ENCODE measurements around the gene GTF3C5.
A peak's percentile ranks its signal among the peaks of the same experiment; 100 is the strongest.
"Not testable (repeated sequence)": the region's sequence is repeated elsewhere in the genome, so short reads cannot be mapped to it uniquely, and the experiment has no call there.

The GTF3C5 gene

DNA sequence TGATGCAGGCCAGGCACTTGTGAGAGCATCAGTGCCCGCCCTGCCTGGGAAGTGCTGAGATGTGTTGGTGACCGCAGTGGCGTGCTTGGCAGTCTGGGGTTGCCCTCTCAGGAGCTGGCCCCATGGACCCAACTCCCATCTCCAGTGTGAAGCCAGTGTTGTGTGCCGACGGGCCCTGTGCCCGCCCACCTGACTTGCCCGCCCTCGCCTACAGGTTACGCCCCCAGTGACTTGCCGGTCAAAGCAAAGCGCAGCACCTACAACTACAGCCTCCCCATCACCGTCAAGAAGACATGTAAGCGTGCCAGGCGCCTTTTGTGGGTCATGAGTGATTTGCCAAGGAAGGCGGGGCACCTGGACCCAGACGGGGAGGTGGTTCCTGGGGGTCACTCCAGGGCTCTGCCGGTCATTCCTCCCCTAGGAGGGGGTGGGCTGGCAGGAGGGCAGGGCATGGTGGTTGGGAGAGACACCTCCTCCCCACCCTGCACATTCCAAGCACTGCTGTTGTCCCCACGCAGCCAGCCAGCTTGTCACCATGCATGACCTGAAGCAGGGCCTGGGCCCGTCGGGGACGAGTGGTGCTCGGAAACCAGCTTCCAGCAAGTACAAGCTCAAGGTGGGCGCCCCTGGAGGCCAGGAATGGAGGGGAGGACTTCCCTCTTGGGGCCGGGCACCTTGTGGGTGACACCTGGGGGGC, 23.5 kb downstream of the GTF3C5 start:
- no peak for DNase-seq (ENCODE audit: low read depth, low spot score)

DNA sequence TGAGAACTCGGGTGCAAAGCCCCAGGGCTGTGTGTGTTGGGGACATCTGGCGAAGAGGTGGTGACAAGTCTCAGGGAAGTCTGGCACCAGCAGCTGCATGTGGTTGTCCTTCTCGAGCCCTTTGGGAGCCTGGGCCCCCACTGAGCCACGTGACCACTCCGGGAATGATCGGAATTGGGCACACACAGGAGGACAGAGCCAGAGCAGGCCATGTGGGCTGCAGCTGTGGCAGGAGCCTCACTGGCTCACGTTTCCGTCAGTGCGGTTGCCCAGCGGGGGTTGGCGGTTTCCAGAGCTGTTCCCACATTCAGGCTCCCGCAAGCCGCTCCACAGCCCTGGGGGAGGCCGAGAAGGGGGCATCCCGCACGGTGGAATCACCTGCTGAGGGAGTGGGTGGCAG, 24.2 kb downstream of the GTF3C5 start:
- no peak for DNase-seq (ENCODE audit: low read depth, low spot score)

DNA sequence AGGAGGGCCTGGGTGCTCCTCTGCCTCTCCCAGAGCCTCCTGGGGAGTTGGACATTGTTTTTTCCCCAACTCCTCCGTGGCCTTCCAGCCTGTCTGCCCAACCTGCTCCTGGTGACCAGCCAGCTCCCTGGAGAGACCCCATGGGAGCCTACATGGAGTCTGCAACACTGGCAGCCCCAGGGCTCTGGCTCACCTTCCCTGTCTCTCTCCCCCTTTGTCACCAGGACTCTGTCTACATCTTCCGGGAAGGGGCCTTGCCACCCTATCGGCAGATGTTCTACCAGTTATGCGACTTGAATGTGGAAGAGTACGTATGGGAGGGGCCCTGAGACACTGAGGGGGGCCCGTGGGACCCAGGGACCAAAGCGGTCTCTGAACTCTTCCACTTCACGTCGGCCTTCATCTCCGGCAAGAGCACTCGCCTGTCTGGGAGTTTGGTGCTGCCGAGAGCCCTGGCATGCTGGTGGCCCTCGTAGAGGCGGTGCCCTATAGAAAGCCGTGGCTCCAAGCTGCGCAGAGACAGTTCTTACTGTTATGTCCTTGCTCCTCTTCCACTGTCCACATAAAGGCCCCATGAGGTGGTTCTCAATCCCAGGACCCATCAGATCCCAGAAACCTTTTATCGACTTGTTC, 25.1 kb downstream of the GTF3C5 start:
- no peak for DNase-seq (ENCODE audit: low read depth, low spot score)

DNA sequence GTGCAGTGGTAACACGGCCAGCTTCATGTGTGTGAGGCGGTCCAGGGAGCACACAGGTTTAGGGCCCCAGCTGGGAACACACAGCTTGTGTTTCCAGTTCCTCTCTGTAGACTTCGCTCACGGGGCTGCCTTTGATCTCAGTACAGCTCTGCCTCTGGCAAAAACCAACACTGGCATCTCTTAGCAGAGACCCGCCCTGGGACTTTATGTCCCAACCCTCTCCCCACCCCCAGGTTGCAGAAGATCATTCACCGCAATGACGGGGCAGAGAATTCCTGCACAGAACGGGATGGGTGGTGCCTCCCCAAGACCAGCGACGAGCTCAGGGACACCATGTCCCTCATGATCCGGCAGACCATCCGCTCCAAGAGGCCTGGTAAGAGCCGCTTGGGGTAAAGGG, 25.7 kb downstream of the GTF3C5 start:
- DNase-seq (ENCODE audit: low read depth, low spot score): no peak

DNA sequence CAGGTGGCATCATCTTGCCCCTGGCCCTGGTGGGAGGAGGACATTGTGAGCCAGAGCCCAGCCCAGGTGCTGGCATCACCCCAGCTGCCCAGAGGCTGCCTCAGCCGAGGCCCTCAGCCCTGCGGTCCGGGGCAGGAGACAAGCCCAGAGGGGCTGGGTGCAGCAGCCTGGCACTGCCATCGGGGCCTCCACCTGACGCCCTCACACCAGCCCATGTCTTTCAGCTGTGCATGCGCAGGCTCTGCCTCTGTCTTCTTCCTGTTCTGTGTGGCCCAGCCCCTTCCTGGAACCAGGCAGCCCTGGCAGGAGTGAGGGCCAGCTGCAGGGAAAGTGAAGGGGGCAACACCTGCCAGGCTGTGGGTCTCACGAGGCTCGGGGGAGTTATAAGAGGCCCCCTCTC, 26.2 kb downstream of the GTF3C5 start:
- no peak for DNase-seq (ENCODE audit: low read depth, low spot score)

DNA sequence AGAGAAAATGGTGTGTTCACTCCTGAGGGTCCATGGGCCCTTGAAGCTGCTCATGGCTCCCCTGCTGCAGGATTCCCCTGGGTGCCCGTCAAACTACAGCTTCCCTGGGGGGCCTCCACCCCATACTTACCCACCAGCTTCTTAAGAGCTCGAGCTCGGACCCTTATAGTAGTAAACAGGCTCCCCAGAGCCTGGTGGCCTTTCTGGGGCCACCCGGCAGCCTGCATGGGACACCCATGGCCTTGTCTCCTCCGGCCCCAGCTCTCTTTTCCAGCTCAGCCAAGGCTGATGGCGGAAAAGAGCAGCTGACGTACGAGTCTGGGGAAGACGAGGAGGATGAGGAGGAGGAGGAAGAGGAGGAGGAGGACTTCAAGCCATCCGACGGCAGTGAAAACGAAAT, 26.8 kb downstream of the GTF3C5 start:
- DNase-seq (ENCODE audit: low read depth, low spot score): no peak

DNA sequence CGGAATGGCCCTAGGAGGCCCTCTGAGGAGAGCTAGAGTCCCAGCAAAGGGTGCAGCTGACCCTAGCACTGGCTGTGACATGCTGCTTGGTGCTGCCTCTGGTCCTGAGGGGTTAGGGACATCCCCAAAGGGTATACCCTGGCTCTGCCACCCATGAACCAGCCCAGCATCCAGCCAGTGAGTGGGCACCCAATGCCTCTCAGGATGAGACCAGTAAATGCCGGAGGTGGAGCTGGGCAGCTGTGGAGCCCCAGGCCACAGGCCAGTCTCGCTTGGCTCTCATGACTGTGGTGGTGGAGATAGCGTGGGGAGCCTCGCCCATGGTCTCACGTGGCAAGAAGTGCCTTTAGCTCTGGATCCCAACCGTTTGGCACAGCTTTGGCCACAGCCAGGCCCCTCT, 27.3 kb downstream of the GTF3C5 start:
- no peak for DNase-seq (ENCODE audit: low read depth, low spot score)

DNA sequence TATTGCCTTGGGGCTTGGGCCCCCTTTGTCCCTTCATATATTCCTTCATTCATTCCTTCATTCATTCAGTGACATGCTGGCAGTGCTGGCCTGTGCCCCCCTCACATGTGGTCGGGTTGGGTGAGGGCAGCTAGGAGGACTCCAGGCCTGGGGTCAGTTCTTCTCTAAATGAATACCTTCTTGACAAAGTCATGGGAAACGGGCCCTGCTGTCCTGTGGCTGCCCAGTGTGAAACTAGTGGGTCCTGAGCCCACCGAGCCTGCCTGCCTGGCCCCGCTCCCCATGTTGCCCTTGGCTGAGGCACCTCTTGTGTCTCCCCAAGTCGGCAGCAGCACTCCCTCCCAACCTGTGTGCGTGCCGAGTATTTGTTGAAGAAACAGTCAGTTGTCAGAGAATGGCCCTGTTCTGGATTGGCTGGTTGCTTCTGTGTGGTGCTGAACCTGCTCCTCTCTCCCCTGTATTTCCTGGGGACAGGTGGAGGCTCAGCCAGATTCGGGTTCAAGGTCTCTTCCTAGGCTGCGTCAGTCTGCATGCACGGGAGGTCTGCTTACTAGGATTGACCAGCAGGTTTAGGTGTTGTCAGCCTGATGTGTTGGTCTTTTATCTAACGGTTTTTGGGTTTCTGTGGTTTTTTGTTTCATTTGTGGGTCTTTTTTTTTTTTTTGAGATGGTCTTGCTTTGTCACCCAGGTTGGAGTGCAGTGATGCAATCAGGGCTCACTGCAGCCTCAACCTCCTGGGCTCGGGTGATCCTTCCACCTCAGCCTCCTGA, 27.9 kb downstream of the GTF3C5 start:
- no peak for DNase-seq (ENCODE audit: low read depth, low spot score)

DNA sequence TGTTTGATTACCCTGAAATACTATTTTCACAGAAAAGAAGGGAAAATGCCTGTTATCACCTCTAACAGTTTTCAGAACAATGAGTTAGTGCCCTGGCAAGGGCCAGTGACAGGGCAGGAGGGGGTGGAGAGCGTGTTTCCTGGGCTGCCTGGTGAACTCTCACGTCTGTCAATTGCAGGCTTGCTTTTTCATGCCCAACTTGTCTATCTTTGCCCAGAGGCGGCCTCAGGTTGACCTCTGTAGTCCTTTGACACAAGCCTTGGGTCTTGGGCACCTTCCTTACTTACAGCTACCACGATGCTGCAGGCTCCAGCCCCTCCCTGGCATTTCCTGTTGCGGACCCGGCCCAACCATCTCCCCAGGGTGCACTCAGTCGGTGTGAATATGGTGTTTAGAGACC, 28.8 kb downstream of the GTF3C5 start:
- DNase-seq (ENCODE audit: low read depth, low spot score): peak; percentile 13

DNA sequence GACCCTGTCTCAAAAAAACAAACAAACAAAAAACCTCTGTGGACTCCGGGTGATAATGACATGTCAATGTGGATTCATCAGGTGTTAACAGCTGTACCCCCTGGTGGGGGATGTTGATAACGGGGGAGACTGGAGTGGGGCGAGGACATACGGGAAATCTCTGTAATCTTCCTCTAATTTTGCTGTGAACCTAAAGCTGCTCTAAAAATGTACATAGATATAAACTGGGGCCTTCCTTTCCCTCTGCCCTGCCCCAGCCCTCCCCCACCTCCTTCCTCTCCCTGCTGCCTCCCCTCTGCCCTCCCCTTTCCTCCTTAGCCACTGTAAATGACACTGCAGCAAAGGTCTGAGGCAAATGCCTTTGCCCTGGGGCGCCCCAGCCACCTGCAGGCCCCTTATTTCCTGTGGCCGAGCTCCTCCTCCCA, 29.6 kb downstream of the GTF3C5 start:
- peak; percentile 69 for DNase-seq (ENCODE audit: low read depth, low spot score)

DNA sequence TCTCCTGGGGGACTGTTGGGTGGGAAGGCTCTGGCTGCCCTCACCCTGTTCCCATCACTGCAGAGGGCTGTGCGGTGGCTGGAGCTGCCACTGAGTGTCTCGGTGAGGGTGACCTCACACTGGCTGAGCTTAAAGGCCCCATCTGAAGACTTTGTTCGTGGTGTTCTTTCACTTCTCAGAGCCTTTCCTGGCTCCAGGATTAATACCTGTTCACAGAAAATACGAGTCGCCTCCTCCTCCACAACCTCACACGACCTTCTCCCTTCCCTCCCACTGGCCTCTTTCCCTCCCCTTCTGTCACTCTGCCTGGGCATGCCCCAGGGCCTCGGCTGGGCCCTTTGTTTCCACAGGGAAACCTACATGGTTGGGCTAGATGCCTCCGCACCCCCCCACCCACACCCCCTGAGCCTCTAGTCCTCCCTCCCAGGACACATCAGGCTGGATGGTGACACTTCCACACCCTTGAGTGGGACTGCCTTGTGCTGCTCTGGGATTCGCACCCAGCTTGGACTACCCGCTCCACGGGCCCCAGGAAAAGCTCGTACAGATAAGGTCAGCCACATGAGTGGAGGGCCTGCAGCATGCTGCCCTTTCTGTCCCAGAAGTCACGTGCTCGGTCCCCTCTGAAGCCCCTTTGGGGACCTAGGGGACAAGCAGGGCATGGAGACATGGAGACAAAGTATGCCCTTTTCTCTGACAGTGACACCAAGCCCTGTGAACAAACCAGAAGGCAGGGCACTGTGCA, 30.4 kb downstream of the GTF3C5 start:
- DNase-seq (ENCODE audit: low read depth, low spot score): peak; percentile 46

DNA sequence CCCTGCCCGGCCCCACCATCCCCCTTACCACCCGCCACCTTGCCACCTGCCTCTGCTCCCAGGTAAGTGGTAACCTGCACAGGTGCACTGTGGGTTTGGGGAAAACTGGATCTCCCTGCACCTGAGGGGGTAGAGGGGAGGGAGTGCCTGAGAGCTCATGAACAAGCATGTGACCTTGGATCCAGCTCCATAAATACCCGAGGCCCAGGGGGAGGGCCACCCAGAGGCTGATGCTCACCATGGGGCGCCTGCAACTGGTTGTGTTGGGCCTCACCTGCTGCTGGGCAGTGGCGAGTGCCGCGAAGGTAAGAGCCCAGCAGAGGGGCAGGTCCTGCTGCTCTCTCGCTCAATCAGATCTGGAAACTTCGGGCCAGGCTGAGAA, 31.0 kb downstream of the GTF3C5 start, which contains the start of gene CEL:
CEL (plus strand) TSS at position 218 of the 382 bp plus-strand sequence; CDS start at position 240, 22 bp downstream.
- not testable (repeated sequence) for DNase-seq (ENCODE audit: low read depth, low spot score)

DNA sequence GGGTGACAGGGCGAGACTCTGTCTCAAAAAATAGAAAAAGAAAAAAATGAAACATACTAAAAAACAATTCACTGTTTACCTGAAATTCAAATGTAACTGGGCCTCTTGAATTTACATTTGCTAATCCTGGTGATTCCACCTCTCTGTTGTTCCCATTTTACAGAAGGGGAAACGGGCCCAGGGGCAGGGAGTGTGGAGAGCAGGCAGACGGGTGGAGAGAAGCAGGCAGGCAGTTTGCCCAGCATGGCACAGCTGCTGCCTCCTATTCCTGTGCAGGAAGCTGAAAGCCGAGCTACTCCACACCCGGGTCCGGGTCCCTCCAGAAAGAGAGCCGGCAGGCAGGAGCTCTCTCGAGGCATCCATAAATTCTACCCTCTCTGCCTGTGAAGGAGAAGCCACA, 31.8 kb downstream of the GTF3C5 start:
- DNase-seq (ENCODE audit: low read depth, low spot score): not testable (repeated sequence)

DNA sequence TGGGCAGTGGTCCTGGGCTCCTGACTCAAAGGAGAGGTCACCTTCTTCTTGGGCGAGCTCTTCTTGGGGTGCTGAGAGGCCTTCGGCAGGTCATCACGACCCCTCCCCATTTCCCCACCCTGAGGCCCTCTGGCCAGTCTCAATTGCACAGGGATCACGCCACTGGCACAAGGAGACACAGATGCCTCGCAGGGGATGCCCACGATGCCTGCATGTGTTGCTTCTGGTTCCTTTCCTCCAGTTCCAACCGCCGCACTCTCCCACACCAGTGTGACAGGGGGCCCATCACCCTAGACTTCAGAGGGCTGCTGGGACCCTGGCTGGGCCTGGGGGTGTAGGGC, 32.3 kb downstream of the GTF3C5 start:
- no peak for DNase-seq (ENCODE audit: low read depth, low spot score)

DNA sequence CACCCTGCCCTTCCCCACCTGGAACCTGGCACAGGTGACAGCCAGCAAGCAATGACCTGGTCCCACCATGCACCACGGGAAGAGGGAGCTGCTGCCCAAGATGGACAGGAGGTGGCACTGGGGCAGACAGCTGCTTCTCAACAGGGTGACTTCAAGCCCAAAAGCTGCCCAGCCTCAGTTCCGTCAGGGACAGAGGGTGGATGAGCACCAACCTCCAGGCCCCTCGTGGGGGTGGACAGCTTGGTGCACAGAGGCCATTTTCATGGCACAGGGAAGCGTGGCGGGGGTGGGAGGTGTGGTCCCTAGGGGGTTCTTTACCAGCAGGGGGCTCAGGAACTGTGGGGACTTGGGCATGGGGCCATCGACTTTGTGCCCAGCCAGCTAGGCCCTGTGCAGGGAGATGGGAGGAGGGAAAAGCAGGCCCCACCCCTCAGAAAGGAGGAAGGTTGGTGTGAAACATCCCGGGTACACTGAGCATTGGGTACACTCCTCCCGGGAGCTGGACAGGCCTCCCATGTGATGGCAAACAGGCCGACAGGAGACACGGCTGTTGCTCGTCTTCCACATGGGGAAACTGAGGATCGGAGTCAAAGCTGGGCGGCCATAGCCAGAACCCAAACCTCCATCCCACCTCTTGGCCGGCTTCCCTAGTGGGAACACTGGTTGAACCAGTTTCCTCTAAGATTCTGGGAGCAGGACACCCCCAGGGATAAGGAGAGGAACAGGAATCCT, 32.9 kb downstream of the GTF3C5 start:
- no peak for DNase-seq (ENCODE audit: low read depth, low spot score)

DNA sequence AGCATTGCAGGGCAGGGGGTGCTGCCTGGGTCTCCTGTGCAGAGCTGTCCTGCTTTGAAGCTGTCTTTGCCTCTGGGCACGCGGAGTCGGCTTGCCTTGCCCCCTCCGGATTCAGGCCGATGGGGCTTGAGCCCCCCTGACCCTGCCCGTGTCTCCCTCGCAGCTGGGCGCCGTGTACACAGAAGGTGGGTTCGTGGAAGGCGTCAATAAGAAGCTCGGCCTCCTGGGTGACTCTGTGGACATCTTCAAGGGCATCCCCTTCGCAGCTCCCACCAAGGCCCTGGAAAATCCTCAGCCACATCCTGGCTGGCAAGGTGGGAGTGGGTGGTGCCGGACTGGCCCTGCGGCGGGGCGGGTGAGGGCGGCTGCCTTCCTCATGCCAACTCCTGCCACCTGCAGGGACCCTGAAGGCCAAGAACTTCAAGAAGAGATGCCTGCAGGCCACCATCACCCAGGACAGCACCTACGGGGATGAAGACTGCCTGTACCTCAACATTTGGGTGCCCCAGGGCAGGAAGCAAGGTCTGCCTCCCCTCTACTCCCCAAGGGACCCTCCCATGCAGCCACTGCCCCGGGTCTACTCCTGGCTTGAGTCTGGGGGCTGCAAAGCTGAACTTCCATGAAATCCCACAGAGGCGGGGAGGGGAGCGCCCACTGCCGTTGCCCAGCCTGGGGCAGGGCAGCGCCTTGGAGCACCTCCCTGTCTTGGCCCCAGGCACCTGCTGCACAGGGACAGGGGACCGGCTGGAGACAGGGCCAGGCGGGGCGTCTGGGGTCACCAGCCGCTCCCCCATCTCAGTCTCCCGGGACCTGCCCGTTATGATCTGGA, 33.7 kb downstream of the GTF3C5 start:
- no peak for DNase-seq (ENCODE audit: low read depth, low spot score)

DNA sequence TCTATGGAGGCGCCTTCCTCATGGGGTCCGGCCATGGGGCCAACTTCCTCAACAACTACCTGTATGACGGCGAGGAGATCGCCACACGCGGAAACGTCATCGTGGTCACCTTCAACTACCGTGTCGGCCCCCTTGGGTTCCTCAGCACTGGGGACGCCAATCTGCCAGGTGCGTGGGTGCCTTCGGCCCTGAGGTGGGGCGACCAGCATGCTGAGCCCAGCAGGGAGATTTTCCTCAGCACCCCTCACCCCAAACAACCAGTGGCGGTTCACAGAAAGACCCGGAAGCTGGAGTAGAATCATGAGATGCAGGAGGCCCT, 34.2 kb downstream of the GTF3C5 start:
- DNase-seq (ENCODE audit: low read depth, low spot score): no peak

DNA sequence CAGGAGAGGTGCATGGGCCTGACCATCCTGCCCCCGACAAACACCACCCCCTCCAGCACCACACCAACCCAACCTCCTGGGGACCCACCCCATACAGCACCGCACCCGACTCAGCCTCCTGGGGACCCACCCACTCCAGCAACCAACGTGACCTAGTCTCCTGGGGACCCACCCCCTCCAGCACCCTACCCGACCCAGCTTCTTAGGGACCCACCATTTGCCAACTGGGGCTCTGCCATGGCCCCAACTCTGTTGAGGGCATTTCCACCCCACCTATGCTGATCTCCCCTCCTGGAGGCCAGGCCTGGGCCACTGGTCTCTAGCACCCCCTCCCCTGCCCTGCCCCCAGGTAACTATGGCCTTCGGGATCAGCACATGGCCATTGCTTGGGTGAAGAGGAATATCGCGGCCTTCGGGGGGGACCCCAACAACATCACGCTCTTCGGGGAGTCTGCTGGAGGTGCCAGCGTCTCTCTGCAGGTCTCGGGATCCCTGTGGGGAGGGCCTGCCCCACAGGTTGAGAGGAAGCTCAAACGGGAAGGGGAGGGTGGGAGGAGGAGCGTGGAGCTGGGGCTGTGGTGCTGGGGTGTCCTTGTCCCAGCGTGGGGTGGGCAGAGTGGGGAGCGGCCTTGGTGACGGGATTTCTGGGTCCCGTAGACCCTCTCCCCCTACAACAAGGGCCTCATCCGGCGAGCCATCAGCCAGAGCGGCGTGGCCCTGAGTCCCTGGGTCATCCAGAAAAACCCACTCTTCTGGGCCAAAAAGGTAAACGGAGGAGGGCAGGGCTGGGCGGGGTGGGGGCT, 35.6 kb downstream of the GTF3C5 start:
- DNase-seq (ENCODE audit: low read depth, low spot score): no peak

DNA sequence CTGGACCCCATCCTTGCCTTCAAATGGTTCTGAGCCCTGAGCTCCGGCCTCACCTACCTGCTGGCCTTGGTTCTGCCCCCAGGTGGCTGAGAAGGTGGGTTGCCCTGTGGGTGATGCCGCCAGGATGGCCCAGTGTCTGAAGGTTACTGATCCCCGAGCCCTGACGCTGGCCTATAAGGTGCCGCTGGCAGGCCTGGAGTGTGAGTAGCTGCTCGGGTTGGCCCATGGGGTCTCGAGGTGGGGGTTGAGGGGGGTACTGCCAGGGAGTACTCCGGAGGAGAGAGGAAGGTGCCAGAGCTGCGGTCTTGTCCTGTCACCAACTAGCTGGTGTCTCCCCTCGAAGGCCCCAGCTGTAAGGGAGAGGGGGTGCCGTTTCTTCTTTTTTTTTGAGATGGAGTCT, 36.2 kb downstream of the GTF3C5 start:
- DNase-seq (ENCODE audit: low read depth, low spot score): no peak

DNA sequence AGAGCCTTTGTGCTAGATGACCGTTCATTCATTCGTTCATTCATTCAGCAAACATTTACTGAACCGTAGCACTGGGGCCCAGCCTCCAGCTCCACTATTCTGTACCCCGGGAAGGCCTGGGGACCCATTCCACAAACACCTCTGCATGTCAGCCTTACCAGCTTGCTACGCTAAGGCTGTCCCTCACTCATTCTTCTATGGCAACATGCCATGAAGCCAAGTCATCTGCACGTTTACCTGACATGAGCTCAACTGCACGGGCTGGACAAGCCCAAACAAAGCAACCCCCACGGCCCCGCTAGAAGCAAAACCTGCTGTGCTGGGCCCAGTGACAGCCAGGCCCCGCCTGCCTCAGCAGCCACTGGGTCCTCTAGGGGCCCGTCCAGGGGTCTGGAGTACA, 37.0 kb downstream of the GTF3C5 start:
- no peak for DNase-seq (ENCODE audit: low read depth, low spot score)
